ENCODE results near the gene PRKCB.

Gene PRKCB

DNA sequence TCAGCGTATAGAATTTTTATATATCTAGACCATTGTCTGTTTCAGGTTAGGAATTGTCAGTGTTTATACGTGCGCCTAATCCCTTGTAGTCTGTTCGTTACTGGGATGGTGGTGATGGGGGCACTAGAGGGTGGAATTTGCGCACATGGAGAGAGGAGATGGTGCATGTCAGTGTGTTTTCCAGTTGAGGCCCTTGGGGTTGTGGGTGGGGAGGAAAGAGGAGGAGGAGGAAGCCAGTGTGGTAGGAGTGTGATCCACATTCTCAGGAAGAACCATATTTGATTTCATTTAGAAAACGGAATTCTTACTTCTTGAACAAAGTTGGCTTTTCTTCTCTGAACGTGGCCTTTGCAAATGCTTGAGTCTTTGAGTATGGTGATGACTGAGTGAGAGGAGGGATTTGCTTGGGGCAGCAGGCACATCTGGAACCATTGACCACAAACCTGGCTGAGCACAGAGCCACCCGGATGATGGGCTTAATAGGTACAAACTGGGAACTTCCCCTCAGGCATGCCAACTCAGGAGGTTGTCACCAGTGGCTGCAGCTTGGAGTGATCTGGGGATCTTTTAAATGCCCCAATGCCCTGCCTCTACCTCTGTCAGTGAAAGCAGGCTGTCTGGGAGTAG lies 98.9 kb downstream of the PRKCB start:
- DNase-seq (ENCODE audit: low read depth) = no peak
- H3K4me3 ChIP-seq (ENCODE audit: low read depth, low read length) = no peak overlapping the region
- TF ChIP-seq, protein P1, sequence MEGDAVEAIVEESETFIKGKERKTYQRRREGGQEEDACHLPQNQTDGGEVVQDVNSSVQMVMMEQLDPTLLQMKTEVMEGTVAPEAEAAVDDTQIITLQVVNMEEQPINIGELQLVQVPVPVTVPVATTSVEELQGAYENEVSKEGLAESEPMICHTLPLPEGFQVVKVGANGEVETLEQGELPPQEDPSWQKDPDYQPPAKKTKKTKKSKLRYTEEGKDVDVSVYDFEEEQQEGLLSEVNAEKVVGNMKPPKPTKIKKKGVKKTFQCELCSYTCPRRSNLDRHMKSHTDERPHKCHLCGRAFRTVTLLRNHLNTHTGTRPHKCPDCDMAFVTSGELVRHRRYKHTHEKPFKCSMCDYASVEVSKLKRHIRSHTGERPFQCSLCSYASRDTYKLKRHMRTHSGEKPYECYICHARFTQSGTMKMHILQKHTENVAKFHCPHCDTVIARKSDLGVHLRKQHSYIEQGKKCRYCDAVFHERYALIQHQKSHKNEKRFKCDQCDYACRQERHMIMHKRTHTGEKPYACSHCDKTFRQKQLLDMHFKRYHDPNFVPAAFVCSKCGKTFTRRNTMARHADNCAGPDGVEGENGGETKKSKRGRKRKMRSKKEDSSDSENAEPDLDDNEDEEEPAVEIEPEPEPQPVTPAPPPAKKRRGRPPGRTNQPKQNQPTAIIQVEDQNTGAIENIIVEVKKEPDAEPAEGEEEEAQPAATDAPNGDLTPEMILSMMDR (conservative IDR thresholded peaks at IDR 0.05; ENCODE audit: low read depth, low read length) = no peak

- TF ChIP-seq, protein P1 (conservative IDR thresholded peaks at IDR 0.05; ENCODE audit: low read depth, low read length) = no peak
- no peak overlapping the region for H3K4me3 ChIP-seq (ENCODE audit: low read depth, low read length)
- DNase-seq (ENCODE audit: low read depth) = no peak
Observed at GRCh38 chr16:23940111-23940510, 104.3 kb downstream of the PRKCB start.

DNA sequence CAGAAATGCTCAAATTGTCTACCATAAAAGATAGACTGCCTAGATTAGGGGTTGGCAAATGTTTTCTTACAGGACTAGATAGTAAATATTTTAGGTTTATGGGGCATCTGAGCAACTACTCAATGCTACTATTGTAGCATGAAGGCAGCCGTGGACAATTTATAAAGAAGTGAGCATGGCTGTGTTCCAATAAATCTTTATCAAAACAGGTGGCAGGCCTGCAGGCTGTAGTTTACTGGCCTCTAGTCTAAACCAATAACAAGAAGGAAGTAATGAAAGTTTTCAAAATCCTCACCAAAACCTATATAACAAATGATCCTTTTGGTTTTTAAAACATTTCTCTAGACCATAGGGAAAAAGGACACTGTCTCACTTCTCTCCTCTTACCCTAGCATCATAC lies 105.2 kb downstream of the PRKCB start:
- DNase-seq (ENCODE audit: low read depth) = no peak
- TF ChIP-seq, protein P1 (conservative IDR thresholded peaks at IDR 0.05; ENCODE audit: low read depth, low read length) = no peak
- H3K4me3 ChIP-seq (ENCODE audit: low read depth, low read length) = no peak overlapping the region

DNA sequence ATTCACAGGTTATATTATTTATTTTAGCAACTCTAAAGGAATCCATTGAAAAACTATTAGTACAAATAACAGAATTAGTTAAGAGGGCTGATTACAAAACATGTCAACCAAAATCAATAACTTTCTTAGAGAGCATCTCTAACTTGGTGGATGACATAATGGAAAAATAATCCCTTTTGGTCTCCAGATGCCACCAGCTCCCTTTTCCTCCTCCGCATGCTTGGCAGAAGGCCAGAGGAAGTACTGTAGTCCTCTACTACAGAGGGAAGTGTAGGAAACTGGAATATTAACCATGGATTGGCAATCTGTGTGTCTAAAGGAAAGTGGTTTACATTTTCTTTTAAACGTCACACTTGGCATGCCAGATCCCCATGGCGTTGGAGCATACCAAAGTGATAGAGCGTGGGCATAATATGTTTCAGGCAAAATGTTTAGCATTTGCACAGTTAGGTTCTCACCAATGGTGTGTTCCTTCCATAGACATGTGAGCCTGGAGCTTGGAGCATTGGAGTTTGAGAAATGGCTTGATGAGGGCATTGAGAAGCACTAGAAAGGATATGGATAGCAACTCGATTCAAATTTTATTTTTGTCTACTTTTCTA lies 106.3 kb downstream of the PRKCB start:
- H3K4me3 ChIP-seq (ENCODE audit: low read depth, low read length) = no peak overlapping the region
- no peak for DNase-seq (ENCODE audit: low read depth)
- TF ChIP-seq, protein P1 (conservative IDR thresholded peaks at IDR 0.05; ENCODE audit: low read depth, low read length) = no peak

- DNase-seq (ENCODE audit: low read depth) = no peak
- TF ChIP-seq, protein P1 (conservative IDR thresholded peaks at IDR 0.05; ENCODE audit: low read depth, low read length) = no peak
- H3K4me3 ChIP-seq (ENCODE audit: low read depth, low read length) = no peak overlapping the region
Observed at GRCh38 chr16:23943604-23944003, 107.8 kb downstream of the PRKCB start.

DNA sequence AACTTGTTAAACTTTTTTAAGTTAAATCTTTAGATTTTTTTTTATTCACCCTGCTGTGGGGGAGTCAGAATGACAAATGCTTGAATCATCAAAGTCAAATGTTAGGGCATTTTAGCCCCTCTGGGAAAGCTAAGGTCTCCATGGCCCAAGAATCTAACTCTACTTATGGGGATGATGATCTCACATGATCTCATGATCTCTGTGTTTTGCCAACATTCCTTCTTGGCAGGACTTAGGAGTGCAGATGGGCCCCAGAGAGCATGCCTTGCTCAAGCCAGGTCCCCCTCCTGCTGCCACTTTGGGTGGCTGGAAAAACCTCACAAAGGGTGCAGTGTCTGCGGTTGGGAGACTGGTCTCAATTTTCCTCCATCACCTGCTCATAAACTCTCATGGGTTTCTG lies 108.6 kb downstream of the PRKCB start:
- H3K4me3 ChIP-seq (ENCODE audit: low read depth, low read length) = no peak overlapping the region
- DNase-seq (ENCODE audit: low read depth) = no peak
- TF ChIP-seq, protein P1 (conservative IDR thresholded peaks at IDR 0.05; ENCODE audit: low read depth, low read length) = no peak

GRCh38 chr16:23945243-23945642 lies 109.5 kb downstream of the PRKCB start:
- TF ChIP-seq, protein P1 (conservative IDR thresholded peaks at IDR 0.05; ENCODE audit: low read depth, low read length) = no peak
- H3K4me3 ChIP-seq (ENCODE audit: low read depth, low read length) = no peak overlapping the region
- no peak for DNase-seq (ENCODE audit: low read depth)
